Panc1 (cell line): Measurements from ENCODE around the gene FUNDC2. TPM values are rescaled to one million over a fixed set of nuclear protein-coding genes. Genes with fewer than 3 reads are reported as not detected.

Experiments used
- ATAC-seq: fragments of 200-7000 bp; cut with Tn5 transposase; 2 replicates; pipeline ENCODE4 v1.9.1; 2020; ENCODE audit warnings: mild to moderate bottlenecking, moderate library complexity
- BruUV-seq: library from RNA; stranded (reverse); fragments of 400-500 nt; replicated peaks from 2 replicates; lab custom pipeline; 2021; lab: Mats Ljungman, UMichigan
- CTCF ChIA-PET: fragments of 300-600 bp; sonication (Branson Sonifier 250); formaldehyde crosslinking; loops from one replicate; lab custom pipeline; 2022; ENCODE audit warnings: antibody characterized with exemption; lab: Charles Lee
- POLR2A ChIA-PET: fragments of 300-600 bp; sonication (Branson Sonifier 250); formaldehyde crosslinking; loops from one replicate; lab custom pipeline; 2022; ENCODE audit warnings: antibody characterized with exemption; lab: Charles Lee
- DNase-seq: peaks from one replicate; pipeline ENCODE4 v3.0.0-alpha.2; 2010; ENCODE audit warnings: low read depth, low spot score
- H3K27ac ChIP-seq: 2 replicates; pipeline ENCODE4 v1.5.1; 2011; ENCODE audit warnings: mild to moderate bottlenecking, low read length, inconsistent platforms
- H3K27me3 ChIP-seq: fragments of 200-500 bp; sonication (Bioruptor generic); 2 replicates; pipeline ENCODE4 v1.6.0; 2014; ENCODE audit warnings: low read length, inconsistent platforms; ENCODE audit not compliant: control insufficient read depth, insufficient read depth
- H3K36me3 ChIP-seq: fragments of 200-500 bp; sonication (Bioruptor generic); 2 replicates; pipeline ENCODE4 v1.5.1; 2014; ENCODE audit warnings: inconsistent platforms, mild to moderate bottlenecking, low read length, moderate library complexity; ENCODE audit not compliant: control insufficient read depth, insufficient read depth
- H3K4me1 ChIP-seq: 2 replicates; pipeline ENCODE4 v1.5.1; 2011; ENCODE audit warnings: inconsistent platforms, mild to moderate bottlenecking, low read length, moderate library complexity; ENCODE audit not compliant: control insufficient read depth, insufficient read depth
- H3K4me3 ChIP-seq, 2 experiments: 2 replicates each; pipeline ENCODE4 v1.5.1; 2011 to 2012; ENCODE audit warnings: low read depth in 2 of 2, low read length in 2 of 2, mild to moderate bottlenecking in 2 of 2, inconsistent platforms in 1 of 2, moderate library complexity in 1 of 2
- H3K9me3 ChIP-seq: fragments of 200-500 bp; sonication (Bioruptor generic); 2 replicates; pipeline ENCODE4 v1.5.1; 2014; ENCODE audit warnings: low read depth, mild to moderate bottlenecking, inconsistent platforms, low read length, moderate library complexity; ENCODE audit not compliant: control insufficient read depth, insufficient read depth
- CTCF ChIP-seq: fragments of 450-650 bp; IDR thresholded peaks from 2 replicates; pipeline ENCODE4 v1.5.1; 2017; ENCODE audit warnings: mild to moderate bottlenecking
- POLR2AphosphoS5 ChIP-seq: IDR thresholded peaks from 2 replicates; pipeline ENCODE4 v1.6.1; 2012; ENCODE audit warnings: mild to moderate bottlenecking, low read depth, low read length, moderate library complexity
- SIN3A ChIP-seq: IDR thresholded peaks from 2 replicates; pipeline ENCODE4 v1.6.1; 2012; ENCODE audit warnings: low read depth, mild to moderate bottlenecking, low read length, moderate library complexity, borderline replicate concordance; ENCODE audit not compliant: insufficient read depth
- TCF7L2 ChIP-seq: IDR thresholded peaks from 2 replicates; pipeline ENCODE4 v1.6.1; 2011; ENCODE audit warnings: mild to moderate bottlenecking, low read depth, low read length, inconsistent platforms
- in situ Hi-C: cut with HindIII; loops from 2 replicates; pipeline ENCODE4 v1.10.0; 2016; ENCODE audit warnings: low sequenced_read_pairs, low pct_unique_long_range_greater_than_20kb
- intact Hi-C: fragments of 100-400 bp; cut with micrococcal nuclease; formaldehyde crosslinking; loops from one replicate; pipeline ENCODE4 v1.10.0; 2022; ENCODE audit not compliant: unreplicated experiment
- total RNA-seq: library from RNA; stranded (reverse); gene quantifications from one replicate; pipeline ENCODE4 v1.2.1, GENCODE V29; 2021; ENCODE audit not compliant: unreplicated experiment
- TF ChIP-seq, protein P1 (sequence below), 2 experiments: IDR thresholded peaks; 2 replicates each; pipeline ENCODE4 v1.6.1; 2011 to 2012; ENCODE audit warnings: low read depth in 2 of 2, control low read depth in 1 of 2, low read length in 1 of 2, mild to moderate bottlenecking in 1 of 2, moderate library complexity in 1 of 2; ENCODE audit not compliant: insufficient read depth in 1 of 2

Gene FUNDC2
- total RNA-seq, 1 experiment from 2014 or later: 68.8 TPM

DNA sequence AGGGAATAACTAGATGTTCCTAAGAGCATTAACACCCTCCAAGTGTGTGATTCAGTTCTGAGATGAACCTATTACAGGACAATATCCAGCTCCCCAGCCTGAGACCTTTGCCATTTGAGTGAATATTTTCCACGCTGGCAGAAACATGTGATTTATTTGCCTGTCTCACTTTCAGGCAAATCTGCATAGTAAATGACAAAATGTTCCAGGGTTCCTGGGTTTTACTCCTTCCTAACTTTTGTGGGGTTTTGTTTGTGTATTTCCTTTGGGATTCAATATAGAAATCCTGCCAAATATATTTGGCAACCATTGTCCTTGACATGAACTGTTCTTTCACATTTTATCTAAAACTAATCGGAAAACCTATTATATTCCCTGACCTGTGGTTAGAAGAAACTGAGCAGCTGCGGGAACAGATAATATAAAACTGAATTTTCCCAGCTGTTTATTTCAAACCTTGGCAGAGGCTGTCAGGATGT, 16.6 kb upstream of the FUNDC2 start:
- no peaks in the 10 kb centered on the region for H3K9me3 ChIP-seq
- intact Hi-C loops: no loop called here
- H3K36me3 ChIP-seq: no peaks in the 10 kb centered on the region
- no peak for ATAC-seq
- no peaks in the 10 kb centered on the region for H3K4me1 ChIP-seq
- no peak for DNase-seq
- H3K27ac ChIP-seq: no peak overlapping the region
- ChIA-PET CTCF (no interaction called here), POLR2A (no interaction called here)
- in situ Hi-C loops: no loop called here
- H3K27me3 ChIP-seq: no peaks in the 10 kb centered on the region
- BruUV-seq: no TSS peak
- TF ChIP-seq, protein P1, sequence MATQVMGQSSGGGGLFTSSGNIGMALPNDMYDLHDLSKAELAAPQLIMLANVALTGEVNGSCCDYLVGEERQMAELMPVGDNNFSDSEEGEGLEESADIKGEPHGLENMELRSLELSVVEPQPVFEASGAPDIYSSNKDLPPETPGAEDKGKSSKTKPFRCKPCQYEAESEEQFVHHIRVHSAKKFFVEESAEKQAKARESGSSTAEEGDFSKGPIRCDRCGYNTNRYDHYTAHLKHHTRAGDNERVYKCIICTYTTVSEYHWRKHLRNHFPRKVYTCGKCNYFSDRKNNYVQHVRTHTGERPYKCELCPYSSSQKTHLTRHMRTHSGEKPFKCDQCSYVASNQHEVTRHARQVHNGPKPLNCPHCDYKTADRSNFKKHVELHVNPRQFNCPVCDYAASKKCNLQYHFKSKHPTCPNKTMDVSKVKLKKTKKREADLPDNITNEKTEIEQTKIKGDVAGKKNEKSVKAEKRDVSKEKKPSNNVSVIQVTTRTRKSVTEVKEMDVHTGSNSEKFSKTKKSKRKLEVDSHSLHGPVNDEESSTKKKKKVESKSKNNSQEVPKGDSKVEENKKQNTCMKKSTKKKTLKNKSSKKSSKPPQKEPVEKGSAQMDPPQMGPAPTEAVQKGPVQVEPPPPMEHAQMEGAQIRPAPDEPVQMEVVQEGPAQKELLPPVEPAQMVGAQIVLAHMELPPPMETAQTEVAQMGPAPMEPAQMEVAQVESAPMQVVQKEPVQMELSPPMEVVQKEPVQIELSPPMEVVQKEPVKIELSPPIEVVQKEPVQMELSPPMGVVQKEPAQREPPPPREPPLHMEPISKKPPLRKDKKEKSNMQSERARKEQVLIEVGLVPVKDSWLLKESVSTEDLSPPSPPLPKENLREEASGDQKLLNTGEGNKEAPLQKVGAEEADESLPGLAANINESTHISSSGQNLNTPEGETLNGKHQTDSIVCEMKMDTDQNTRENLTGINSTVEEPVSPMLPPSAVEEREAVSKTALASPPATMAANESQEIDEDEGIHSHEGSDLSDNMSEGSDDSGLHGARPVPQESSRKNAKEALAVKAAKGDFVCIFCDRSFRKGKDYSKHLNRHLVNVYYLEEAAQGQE (IDR thresholded peaks at IDR 0.05; ENCODE audit: insufficient read depth in 1 of 2, low read depth in 2 of 2, low read length in 1 of 2): no peak
- no peak for TF ChIP-seq POLR2AphosphoS5
- no peak for TF ChIP-seq SIN3A
- no peak for TF ChIP-seq CTCF
- no peak for TF ChIP-seq TCF7L2
- H3K4me3 ChIP-seq: no peak overlapping the region

DNA sequence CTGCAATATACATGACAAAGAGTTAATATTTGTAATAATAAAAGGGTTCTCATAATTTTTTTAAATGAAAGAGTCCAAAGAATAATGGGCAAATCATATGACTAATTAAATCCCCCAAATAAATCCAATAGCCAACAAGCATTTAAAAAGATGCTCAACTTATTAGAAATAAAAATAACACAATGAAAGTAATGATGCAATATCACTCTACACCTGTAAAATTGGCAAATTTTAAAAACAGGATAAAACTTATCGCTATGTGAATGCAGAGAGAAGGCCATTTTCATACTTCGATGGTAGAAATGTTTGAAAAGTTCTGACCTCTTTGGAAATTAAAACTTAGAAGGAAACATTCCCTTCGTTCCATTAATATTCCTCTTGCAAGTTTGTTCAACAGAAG, 6.1 kb upstream of the FUNDC2 start:
- in situ Hi-C loops: no loop called here
- H3K27me3 ChIP-seq: no peaks in the 10 kb centered on the region
- intact Hi-C loops: no loop called here
- DNase-seq (no peak), ATAC-seq (no peak)
- no TSS peak for BruUV-seq
- POLR2A ChIA-PET: no interaction called here
- no peaks in the 10 kb centered on the region for H3K9me3 ChIP-seq
- CTCF ChIA-PET: no interaction called here
- H3K36me3 ChIP-seq: no peaks in the 10 kb centered on the region
- H3K4me3 ChIP-seq: no peak overlapping the region
- H3K4me1 ChIP-seq: 0 out of 2 replicates have a peak, but pooled peaks cover 4% of the 10 kb centered on the region
- no peak for TF ChIP-seq TCF7L2
- TF ChIP-seq POLR2AphosphoS5: no peak
- TF ChIP-seq SIN3A: no peak
- TF ChIP-seq, protein P1 (IDR thresholded peaks at IDR 0.05; ENCODE audit: insufficient read depth in 1 of 2, low read depth in 2 of 2, low read length in 1 of 2): no peak
- TF ChIP-seq CTCF: no peak
- H3K27ac ChIP-seq: no peak overlapping the region
